K562 (cell line): ENCODE measurements around the gene SKIDA1. TPM values are rescaled to one million over a fixed set of nuclear protein-coding genes. Genes with fewer than 3 reads are reported as not detected.

Source experiments
- BHLHE40 ChIP-seq: IDR thresholded peaks from 2 replicates; pipeline ENCODE4 v1.6.1; 2011; ENCODE audit warnings: low read length, improper control_type of control experiment
- CTBP1 ChIP-seq: fragments of 450-650 bp; IDR thresholded peaks from 2 replicates; pipeline ENCODE4 v1.6.1; 2016; ENCODE audit warnings: borderline replicate concordance
- EGR1 ChIP-seq: fragments of 450-650 bp; conservative IDR thresholded peaks from 2 replicates; pipeline ENCODE4 v1.6.1; 2017; ENCODE audit warnings: mild to moderate bottlenecking
- ELF4 ChIP-seq: fragments of 450-650 bp; formaldehyde crosslinking; IDR thresholded peaks from 2 replicates; pipeline ENCODE4 v1.4.0; 2022; ENCODE audit warnings: missing genetic modification characterization
- EP400 ChIP-seq: fragments of 450-650 bp; IDR thresholded peaks from 2 replicates; pipeline ENCODE4 v1.6.1; 2017; ENCODE audit warnings: antibody characterized with exemption, mild to moderate bottlenecking, moderate library complexity
- GATAD2A ChIP-seq: fragments of 450-650 bp; IDR thresholded peaks from 2 replicates; pipeline ENCODE4 v1.6.1; 2017
- GATAD2B ChIP-seq: fragments of 450-650 bp; IDR thresholded peaks from 2 replicates; pipeline ENCODE4 v1.6.1; 2017; ENCODE audit warnings: mild to moderate bottlenecking, borderline replicate concordance
- MYC ChIP-seq, 2 experiments: fragments of 250-450 bp in 1 of 2; sonication (Bioruptor Pico) in 1 of 2; IDR thresholded peaks; 2 replicates each; pipeline versions ENCODE4 v1.5.1 to v1.6.1; 2012 to 2021; ENCODE audit warnings: low read depth in 2 of 2, borderline replicate concordance in 1 of 2, improper control_type of control experiment in 1 of 2, low read length in 1 of 2, mild to moderate bottlenecking in 1 of 2, moderate library complexity in 1 of 2
- NR2C2 ChIP-seq, 2 experiments: fragments of 200-800 bp in 1 of 2; sonication (Bioruptor generic) in 1 of 2; sonication (generic) in 1 of 2; formaldehyde crosslinking in 1 of 2; IDR thresholded peaks; 2 replicates each; pipeline versions ENCODE4 v1.6.1 to v1.8.0; 2016 to 2022; ENCODE audit warnings: mild to moderate bottlenecking in 1 of 2, missing compliant biosample characterization in 1 of 2, missing genetic modification characterization in 1 of 2, missing genetic modification reagents in 1 of 2
- POLR2G ChIP-seq: fragments of 200-400 bp; formaldehyde crosslinking; IDR thresholded peaks from 2 replicates; pipeline ENCODE4 v1.6.1; 2017; ENCODE audit warnings: low read depth, mild to moderate bottlenecking, antibody characterized with exemption, low read length, moderate library complexity
- RBFOX2 ChIP-seq: fragments of 200-400 bp; formaldehyde crosslinking; IDR thresholded peaks from 2 replicates; pipeline ENCODE4 v1.6.1; 2017; ENCODE audit warnings: low read depth, mild to moderate bottlenecking, low read length, moderate library complexity
- SIN3A ChIP-seq, 2 experiments: fragments of 150-350 bp in 1 of 2; IDR thresholded peaks; 2 replicates each; pipeline ENCODE4 v1.6.1; 2011 to 2016; ENCODE audit warnings: borderline replicate concordance in 2 of 2, low read depth in 2 of 2, low read length in 2 of 2, mild to moderate bottlenecking in 2 of 2, moderate library complexity in 2 of 2; ENCODE audit not compliant: control insufficient read depth in 1 of 2
- SUPT5H ChIP-seq: fragments of 450-650 bp; IDR thresholded peaks from 2 replicates; pipeline ENCODE4 v1.6.1; 2016
- TAF1 ChIP-seq: IDR thresholded peaks from 2 replicates; pipeline ENCODE4 v1.6.1; 2011; ENCODE audit warnings: mild to moderate bottlenecking, low read length, moderate library complexity; ENCODE audit not compliant: insufficient read depth, control insufficient read depth, severe bottlenecking; ENCODE audit errors: extremely low read depth
- XRCC3 ChIP-seq: fragments of 450-650 bp; IDR thresholded peaks from 2 replicates; pipeline ENCODE4 v1.6.1; 2017; ENCODE audit warnings: mild to moderate bottlenecking, moderate library complexity
- ZFX ChIP-seq: sonication (generic); formaldehyde crosslinking; IDR thresholded peaks from 2 replicates; pipeline ENCODE4 v1.8.0; 2022; ENCODE audit warnings: mild to moderate bottlenecking, missing genetic modification reagents, moderate library complexity
- ZNF785 ChIP-seq: fragments of 250-450 bp; sonication (Bioruptor Pico); IDR thresholded peaks from 2 replicates; pipeline ENCODE4 v1.4.0; 2020; ENCODE audit warnings: mild to moderate bottlenecking
- polyA plus RNA-seq, 8 experiments: library from polyadenylated mRNA; depleted of rRNA in 4 of 8; stranded (reverse) in 5 of 8; unstranded in 3 of 8; fragments of >200 nt; fragmentation: Nextera tagmentation in 2 of 8; fragmentation: Illumina TruSeq in 1 of 8; extraction: Ambion mirVana in 2 of 8; extraction: Trizol in 1 of 8; gene quantifications; 2 replicates each; pipeline versions ENCODE4 v1.2.1 to v1.2.3, GENCODE V29; 2011 to 2014; ENCODE audit warnings: inconsistent platforms in 1 of 8, missing spikeins in 1 of 8
- total RNA-seq, 7 experiments: library from RNA; depleted of rRNA in 6 of 7; stranded (reverse); fragments of >200 nt in 6 of 7; fragmentation: Illumina TruSeq in 2 of 7; extraction: Trizol in 2 of 7; gene quantifications; 2 replicates each; pipeline versions ENCODE4 v1.2.1 to v1.2.3, GENCODE V29; 2011 to 2021; ENCODE audit warnings: low replicate concordance in 1 of 7
- TF ChIP-seq, protein P1 (sequence below): fragments of 200-800 bp; sonication (Bioruptor generic); IDR thresholded peaks from 2 replicates; pipeline ENCODE4 v1.6.1; 2017; ENCODE audit warnings: missing genetic modification characterization, missing compliant biosample characterization
- TF ChIP-seq, protein P2 (sequence below): fragments of 250-450 bp; sonication (Bioruptor Pico); IDR thresholded peaks from 2 replicates; pipeline ENCODE4 v1.9.0; 2021; ENCODE audit warnings: mild to moderate bottlenecking, inconsistent platforms
- TF ChIP-seq, protein P3 (sequence below): fragments of 250-450 bp; sonication (Bioruptor Pico); IDR thresholded peaks from 2 replicates; pipeline ENCODE4 v1.4.0; 2020; ENCODE audit warnings: mild to moderate bottlenecking

Gene SKIDA1
- total and polyA plus RNA-seq, 9 of the 15 experiments (the other 6 are each of a cell fraction or from before 2014, with no cell fraction given) = 0.05 to 1.1 (median 0.42) TPM

DNA sequence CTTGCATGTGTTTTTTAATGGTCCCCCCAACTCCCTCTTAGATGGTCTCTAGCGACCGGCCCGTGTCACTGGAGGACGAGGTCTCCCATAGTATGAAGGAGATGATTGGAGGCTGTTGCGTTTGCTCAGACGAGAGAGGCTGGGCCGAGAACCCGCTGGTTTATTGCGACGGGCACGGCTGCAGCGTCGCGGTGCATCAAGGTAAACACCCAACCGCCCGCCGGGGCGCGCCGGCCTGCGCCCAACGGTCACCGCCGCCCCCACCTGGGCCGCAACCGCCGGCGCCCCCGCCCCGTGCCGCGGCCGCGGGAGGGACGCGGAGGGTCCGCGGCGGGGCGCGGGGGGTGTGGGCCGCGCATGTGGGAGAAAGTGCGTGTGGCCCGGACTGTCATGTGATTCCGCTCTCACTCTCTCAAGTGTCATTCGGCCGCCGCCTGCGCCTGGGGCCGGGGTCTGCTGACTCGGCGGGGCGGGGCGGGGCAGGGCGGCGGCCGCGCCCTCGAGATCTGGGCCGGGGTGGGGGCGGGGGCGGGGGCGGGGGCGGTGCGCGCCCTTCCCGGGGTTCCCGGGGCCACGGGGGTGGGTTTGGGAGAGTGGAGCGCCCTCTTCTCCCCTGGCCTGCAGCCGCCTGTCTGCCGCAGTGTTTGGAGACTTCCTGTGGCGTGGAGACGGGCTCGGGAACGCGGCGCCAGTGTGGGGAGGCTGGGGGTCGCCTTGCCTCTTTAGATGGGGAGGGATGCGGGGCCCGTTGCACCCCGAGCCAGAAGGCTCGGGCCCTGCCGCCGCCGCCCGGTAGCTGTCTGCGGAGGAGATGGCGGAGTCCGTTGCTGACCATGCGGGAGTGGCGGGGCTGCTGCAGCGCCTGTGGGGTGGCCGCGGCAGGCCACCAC is 9.4 kb upstream of the SKIDA1 start (continued):
- TF ChIP-seq RBFOX2 = peak; percentile 86
- peak; percentile 67 for TF ChIP-seq EGR1
- TF ChIP-seq, protein P1, sequence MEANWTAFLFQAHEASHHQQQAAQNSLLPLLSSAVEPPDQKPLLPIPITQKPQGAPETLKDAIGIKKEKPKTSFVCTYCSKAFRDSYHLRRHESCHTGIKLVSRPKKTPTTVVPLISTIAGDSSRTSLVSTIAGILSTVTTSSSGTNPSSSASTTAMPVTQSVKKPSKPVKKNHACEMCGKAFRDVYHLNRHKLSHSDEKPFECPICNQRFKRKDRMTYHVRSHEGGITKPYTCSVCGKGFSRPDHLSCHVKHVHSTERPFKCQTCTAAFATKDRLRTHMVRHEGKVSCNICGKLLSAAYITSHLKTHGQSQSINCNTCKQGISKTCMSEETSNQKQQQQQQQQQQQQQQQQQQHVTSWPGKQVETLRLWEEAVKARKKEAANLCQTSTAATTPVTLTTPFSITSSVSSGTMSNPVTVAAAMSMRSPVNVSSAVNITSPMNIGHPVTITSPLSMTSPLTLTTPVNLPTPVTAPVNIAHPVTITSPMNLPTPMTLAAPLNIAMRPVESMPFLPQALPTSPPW (CRISPR knock-in tag) = peak; percentile 76
- 0 out of 2 replicates have a peak, but pooled peaks have one; percentile 8 for TF ChIP-seq BHLHE40
- no peak for TF ChIP-seq XRCC3
- no peak for TF ChIP-seq NR2C2 (CRISPR knock-in tag; IDR thresholded peaks at IDR 0.05)
- TF ChIP-seq NR2C2 (tag; IDR thresholded peaks at IDR 0.05) = peak; percentile 35; the same call in 1 of the 2 replicates
- peak; percentile 42; the same call in 1 of the 2 replicates for TF ChIP-seq CTBP1
- peak; percentile 60 for TF ChIP-seq MYC (IDR thresholded peaks at IDR 0.05; ENCODE audit: low read depth, low read length)
- TF ChIP-seq MYC (CRISPR knock-in tag; IDR thresholded peaks at IDR 0.05; ENCODE audit: borderline replicate concordance, low read depth) = peak; percentile 71; the same call in 1 of the 2 replicates
- peak; percentile 53 for TF ChIP-seq TAF1
- TF ChIP-seq POLR2G = peak; percentile 86
- TF ChIP-seq GATAD2B = peak; percentile 66
- TF ChIP-seq SIN3A (IDR thresholded peaks at IDR 0.05; ENCODE audit: borderline replicate concordance in 2 of 2, control insufficient read depth in 1 of 2, low read depth in 2 of 2, low read length in 2 of 2) = peak in 1 of 2 experiments; percentile 45; a peak in 1 of 4 replicates
- peak; percentile 62; the same call in 1 of the 2 replicates for TF ChIP-seq ZFX (CRISPR knock-in tag)
- 0 out of 2 replicates have a peak, but pooled peaks have one; percentile 34 for TF ChIP-seq SUPT5H
- TF ChIP-seq GATAD2A = peak; percentile 46; the same call in 1 of the 2 replicates
- TF ChIP-seq EP400 = peak; percentile 78
- TF ChIP-seq ELF4 (CRISPR knock-in tag) = 0 out of 2 replicates have a peak, but pooled peaks have one; percentile 29
- TF ChIP-seq, protein P2, sequence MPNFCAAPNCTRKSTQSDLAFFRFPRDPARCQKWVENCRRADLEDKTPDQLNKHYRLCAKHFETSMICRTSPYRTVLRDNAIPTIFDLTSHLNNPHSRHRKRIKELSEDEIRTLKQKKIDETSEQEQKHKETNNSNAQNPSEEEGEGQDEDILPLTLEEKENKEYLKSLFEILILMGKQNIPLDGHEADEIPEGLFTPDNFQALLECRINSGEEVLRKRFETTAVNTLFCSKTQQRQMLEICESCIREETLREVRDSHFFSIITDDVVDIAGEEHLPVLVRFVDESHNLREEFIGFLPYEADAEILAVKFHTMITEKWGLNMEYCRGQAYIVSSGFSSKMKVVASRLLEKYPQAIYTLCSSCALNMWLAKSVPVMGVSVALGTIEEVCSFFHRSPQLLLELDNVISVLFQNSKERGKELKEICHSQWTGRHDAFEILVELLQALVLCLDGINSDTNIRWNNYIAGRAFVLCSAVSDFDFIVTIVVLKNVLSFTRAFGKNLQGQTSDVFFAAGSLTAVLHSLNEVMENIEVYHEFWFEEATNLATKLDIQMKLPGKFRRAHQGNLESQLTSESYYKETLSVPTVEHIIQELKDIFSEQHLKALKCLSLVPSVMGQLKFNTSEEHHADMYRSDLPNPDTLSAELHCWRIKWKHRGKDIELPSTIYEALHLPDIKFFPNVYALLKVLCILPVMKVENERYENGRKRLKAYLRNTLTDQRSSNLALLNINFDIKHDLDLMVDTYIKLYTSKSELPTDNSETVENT (CRISPR knock-in tag) = 0 out of 2 replicates have a peak, but pooled peaks have one; percentile 44
- TF ChIP-seq ZNF785 (CRISPR knock-in tag) = no peak
- TF ChIP-seq, protein P3, sequence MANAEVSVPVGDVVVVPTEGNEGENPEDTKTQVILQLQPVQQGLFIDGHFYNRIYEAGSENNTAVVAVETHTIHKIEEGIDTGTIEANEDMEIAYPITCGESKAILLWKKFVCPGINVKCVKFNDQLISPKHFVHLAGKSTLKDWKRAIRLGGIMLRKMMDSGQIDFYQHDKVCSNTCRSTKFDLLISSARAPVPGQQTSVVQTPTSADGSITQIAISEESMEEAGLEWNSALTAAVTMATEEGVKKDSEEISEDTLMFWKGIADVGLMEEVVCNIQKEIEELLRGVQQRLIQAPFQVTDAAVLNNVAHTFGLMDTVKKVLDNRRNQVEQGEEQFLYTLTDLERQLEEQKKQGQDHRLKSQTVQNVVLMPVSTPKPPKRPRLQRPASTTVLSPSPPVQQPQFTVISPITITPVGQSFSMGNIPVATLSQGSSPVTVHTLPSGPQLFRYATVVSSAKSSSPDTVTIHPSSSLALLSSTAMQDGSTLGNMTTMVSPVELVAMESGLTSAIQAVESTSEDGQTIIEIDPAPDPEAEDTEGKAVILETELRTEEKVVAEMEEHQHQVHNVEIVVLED (CRISPR knock-in tag) = peak; percentile 52; the same call in 1 of the 2 replicates
